ENCODE measurements around the gene NELL1. TPM values are rescaled to one million over a fixed set of nuclear protein-coding genes. Genes with fewer than 3 reads are reported as not detected.

Gene NELL1
- total and polyA plus RNA-seq, 2 donors, result 1.4 to 4.3 TPM

- WGBS, result 89% methylated on average over 3 of the region's 3 CpGs
- no peaks in the 10 kb centered on the region for H3K36me3 ChIP-seq (ENCODE audit: control insufficient read depth in 2 of 2, insufficient read depth in 2 of 2, low read length in 1 of 2)
Observed at GRCh38 chr11:20933958-20934357, 264.6 kb downstream of the NELL1 start.

GRCh38 chr11:20934516-20934915 lies 265.1 kb downstream of the NELL1 start:
- WGBS, result 77% methylated on average over 2 of the region's 2 CpGs
- H3K36me3 ChIP-seq (ENCODE audit: control insufficient read depth in 2 of 2, insufficient read depth in 2 of 2, low read length in 1 of 2), result no peaks in the 10 kb centered on the region
- no peaks in the 10 kb centered on the region for H3K9me3 ChIP-seq (ENCODE audit: control insufficient read depth in 2 of 2, insufficient read depth in 1 of 2, low read length in 1 of 2)
- H3K27ac ChIP-seq (ENCODE audit: low read depth in 1 of 2, low read length in 1 of 2), result no peak overlapping the region
- DNase-seq (ENCODE audit: low read depth in 6 of 9, low spot score in 9 of 9), result no peak
- H3K4me1 ChIP-seq (ENCODE audit: control insufficient read depth in 2 of 2, insufficient read depth in 2 of 2, low read length in 2 of 2), result no peaks in the 10 kb centered on the region
- no peak overlapping the region for H3K4me3 ChIP-seq (ENCODE audit: low read length in 2 of 2)
- no peaks in the 10 kb centered on the region for H3K27me3 ChIP-seq (ENCODE audit: control insufficient read depth in 2 of 2, insufficient read depth in 1 of 2, low read length in 1 of 2)

More at GRCh38 chr11:20933958-20934357, 264.6 kb downstream of the NELL1 start:
- Histone ChIP-seq H3K27me3 (ENCODE audit: control insufficient read depth in 2 of 2, insufficient read depth in 1 of 2, low read length in 1 of 2) (no peaks in the 10 kb centered on the region), H3K9me3 (ENCODE audit: control insufficient read depth in 2 of 2, insufficient read depth in 1 of 2, low read length in 1 of 2) (no peaks in the 10 kb centered on the region), H3K4me1 (ENCODE audit: control insufficient read depth in 2 of 2, insufficient read depth in 2 of 2, low read length in 2 of 2) (no peaks in the 10 kb centered on the region), H3K27ac (ENCODE audit: low read depth in 1 of 2, low read length in 1 of 2) (no peak overlapping the region), H3K4me3 (ENCODE audit: low read length in 2 of 2) (no peak overlapping the region)
- no peak for DNase-seq (ENCODE audit: low read depth in 6 of 9, low spot score in 9 of 9)

GRCh38 chr11:20937826-20938225 lies 268.4 kb downstream of the NELL1 start:
- 92% methylated on average over 7 of the region's 7 CpGs for WGBS

GRCh38 chr11:20949585-20949984 lies 280.2 kb downstream of the NELL1 start:
- H3K27ac ChIP-seq (ENCODE audit: low read depth in 1 of 2, low read length in 1 of 2), result no peak overlapping the region
- no peaks in the 10 kb centered on the region for H3K4me1 ChIP-seq (ENCODE audit: control insufficient read depth in 2 of 2, insufficient read depth in 2 of 2, low read length in 2 of 2)
- H3K4me3 ChIP-seq (ENCODE audit: low read length in 2 of 2), result no peak overlapping the region
- no peaks in the 10 kb centered on the region for H3K9me3 ChIP-seq (ENCODE audit: control insufficient read depth in 2 of 2, insufficient read depth in 1 of 2, low read length in 1 of 2)
- no peaks in the 10 kb centered on the region for H3K27me3 ChIP-seq (ENCODE audit: control insufficient read depth in 2 of 2, insufficient read depth in 1 of 2, low read length in 1 of 2)
- DNase-seq (ENCODE audit: low read depth in 6 of 9, low spot score in 9 of 9), result no peak
- H3K36me3 ChIP-seq (ENCODE audit: control insufficient read depth in 2 of 2, insufficient read depth in 2 of 2, low read length in 1 of 2), result no peaks in the 10 kb centered on the region
- 64% methylated on average over 2 of the region's 2 CpGs for WGBS

More at GRCh38 chr11:20937826-20938225, 268.4 kb downstream of the NELL1 start:
- Histone ChIP-seq H3K27ac (ENCODE audit: low read depth in 1 of 2, low read length in 1 of 2) (no peak overlapping the region), H3K4me3 (ENCODE audit: low read length in 2 of 2) (no peak overlapping the region), H3K27me3 (ENCODE audit: control insufficient read depth in 2 of 2, insufficient read depth in 1 of 2, low read length in 1 of 2) (no peaks in the 10 kb centered on the region), H3K4me1 (ENCODE audit: control insufficient read depth in 2 of 2, insufficient read depth in 2 of 2, low read length in 2 of 2) (no peaks in the 10 kb centered on the region), H3K36me3 (ENCODE audit: control insufficient read depth in 2 of 2, insufficient read depth in 2 of 2, low read length in 1 of 2) (no peaks in the 10 kb centered on the region), H3K9me3 (ENCODE audit: control insufficient read depth in 2 of 2, insufficient read depth in 1 of 2, low read length in 1 of 2) (no peaks in the 10 kb centered on the region)
- no peak for DNase-seq (ENCODE audit: low read depth in 6 of 9, low spot score in 9 of 9)

GRCh38 chr11:20962581-20962980 lies 293.2 kb downstream of the NELL1 start:
- H3K36me3 ChIP-seq (ENCODE audit: control insufficient read depth in 2 of 2, insufficient read depth in 2 of 2, low read length in 1 of 2), result no peaks in the 10 kb centered on the region
- no peaks in the 10 kb centered on the region for H3K4me1 ChIP-seq (ENCODE audit: control insufficient read depth in 2 of 2, insufficient read depth in 2 of 2, low read length in 2 of 2)
- no peak overlapping the region for H3K4me3 ChIP-seq (ENCODE audit: low read length in 2 of 2)
- WGBS, result 100% methylated on average over 1 of the region's 1 CpG
- no peak for DNase-seq (ENCODE audit: low read depth in 6 of 9, low spot score in 9 of 9)
- H3K27me3 ChIP-seq (ENCODE audit: control insufficient read depth in 2 of 2, insufficient read depth in 1 of 2, low read length in 1 of 2), result no peaks in the 10 kb centered on the region
- no peak overlapping the region for H3K27ac ChIP-seq (ENCODE audit: low read depth in 1 of 2, low read length in 1 of 2)
- no peaks in the 10 kb centered on the region for H3K9me3 ChIP-seq (ENCODE audit: control insufficient read depth in 2 of 2, insufficient read depth in 1 of 2, low read length in 1 of 2)

GRCh38 chr11:20963596-20963995 lies 294.2 kb downstream of the NELL1 start:
- DNase-seq (ENCODE audit: low read depth in 6 of 9, low spot score in 9 of 9), result no peak
- Histone ChIP-seq H3K27ac (ENCODE audit: low read depth in 1 of 2, low read length in 1 of 2) (no peak overlapping the region), H3K4me3 (ENCODE audit: low read length in 2 of 2) (no peak overlapping the region), H3K4me1 (ENCODE audit: control insufficient read depth in 2 of 2, insufficient read depth in 2 of 2, low read length in 2 of 2) (no peaks in the 10 kb centered on the region), H3K36me3 (ENCODE audit: control insufficient read depth in 2 of 2, insufficient read depth in 2 of 2, low read length in 1 of 2) (no peaks in the 10 kb centered on the region), H3K27me3 (ENCODE audit: control insufficient read depth in 2 of 2, insufficient read depth in 1 of 2, low read length in 1 of 2) (no peaks in the 10 kb centered on the region), H3K9me3 (ENCODE audit: control insufficient read depth in 2 of 2, insufficient read depth in 1 of 2, low read length in 1 of 2) (no peaks in the 10 kb centered on the region)
- WGBS, result 91% methylated on average over 5 of the region's 5 CpGs

GRCh38 chr11:20964985-20965384 lies 295.6 kb downstream of the NELL1 start:
- WGBS, result 96% methylated on average over 3 of the region's 3 CpGs
- Histone ChIP-seq H3K9me3 (ENCODE audit: control insufficient read depth in 2 of 2, insufficient read depth in 1 of 2, low read length in 1 of 2) (no peaks in the 10 kb centered on the region), H3K36me3 (ENCODE audit: control insufficient read depth in 2 of 2, insufficient read depth in 2 of 2, low read length in 1 of 2) (no peaks in the 10 kb centered on the region), H3K27ac (ENCODE audit: low read depth in 1 of 2, low read length in 1 of 2) (no peak overlapping the region), H3K4me1 (ENCODE audit: control insufficient read depth in 2 of 2, insufficient read depth in 2 of 2, low read length in 2 of 2) (no peaks in the 10 kb centered on the region), H3K4me3 (ENCODE audit: low read length in 2 of 2) (no peak overlapping the region), H3K27me3 (ENCODE audit: control insufficient read depth in 2 of 2, insufficient read depth in 1 of 2, low read length in 1 of 2) (no peaks in the 10 kb centered on the region)
- no peak for DNase-seq (ENCODE audit: low read depth in 6 of 9, low spot score in 9 of 9)

- no peak overlapping the region for H3K4me3 ChIP-seq (ENCODE audit: low read length in 2 of 2)
- no peaks in the 10 kb centered on the region for H3K9me3 ChIP-seq (ENCODE audit: control insufficient read depth in 2 of 2, insufficient read depth in 1 of 2, low read length in 1 of 2)
Observed at GRCh38 chr11:20966489-20966888, 297.1 kb downstream of the NELL1 start.

GRCh38 chr11:20973940-20974559 lies 304.7 kb downstream of the NELL1 start:
- H3K27ac ChIP-seq (ENCODE audit: low read depth in 1 of 2, low read length in 1 of 2), result no peak overlapping the region
- WGBS, result 71% methylated on average over 7 of the region's 7 CpGs

More at GRCh38 chr11:20966489-20966888, 297.1 kb downstream of the NELL1 start:
- Histone ChIP-seq H3K4me1 (ENCODE audit: control insufficient read depth in 2 of 2, insufficient read depth in 2 of 2, low read length in 2 of 2) (no peaks in the 10 kb centered on the region), H3K36me3 (ENCODE audit: control insufficient read depth in 2 of 2, insufficient read depth in 2 of 2, low read length in 1 of 2) (no peaks in the 10 kb centered on the region), H3K27me3 (ENCODE audit: control insufficient read depth in 2 of 2, insufficient read depth in 1 of 2, low read length in 1 of 2) (no peaks in the 10 kb centered on the region), H3K27ac (ENCODE audit: low read depth in 1 of 2, low read length in 1 of 2) (no peak overlapping the region)
- WGBS, result 70% methylated on average over 3 of the region's 3 CpGs
- no peak for DNase-seq (ENCODE audit: low read depth in 6 of 9, low spot score in 9 of 9)

More at GRCh38 chr11:20973940-20974559, 304.7 kb downstream of the NELL1 start:
- H3K4me1 ChIP-seq (ENCODE audit: control insufficient read depth in 2 of 2, insufficient read depth in 2 of 2, low read length in 2 of 2), result no peaks in the 10 kb centered on the region
- no peaks in the 10 kb centered on the region for H3K9me3 ChIP-seq (ENCODE audit: control insufficient read depth in 2 of 2, insufficient read depth in 1 of 2, low read length in 1 of 2)
- H3K27me3 ChIP-seq (ENCODE audit: control insufficient read depth in 2 of 2, insufficient read depth in 1 of 2, low read length in 1 of 2), result no peaks in the 10 kb centered on the region
- H3K4me3 ChIP-seq (ENCODE audit: low read length in 2 of 2), result no peak overlapping the region
- no peaks in the 10 kb centered on the region for H3K36me3 ChIP-seq (ENCODE audit: control insufficient read depth in 2 of 2, insufficient read depth in 2 of 2, low read length in 1 of 2)
- no peak for DNase-seq (ENCODE audit: low read depth in 6 of 9, low spot score in 9 of 9)
